Gastrocnemius medialis (tissue), 4 donors: Measurements from ENCODE around the gene RPRD1B. TPM values are rescaled to one million over a fixed set of nuclear protein-coding genes. Genes with fewer than 3 reads are reported as not detected.

Source experiments
- ATAC-seq, 2 donors: fragments of 150-250 bp; one replicate each; pipeline ENCODE4 v1.9.1; 2016
- DNase-seq, 2 donors: peaks; one replicate each; pipeline ENCODE4 v3.0.0-alpha.2; 2019
- H3K27ac ChIP-seq, 4 donors: fragments of 200-600 bp; sonication (generic); 1 replicate in 1 of 4; 2 replicates in 3 of 4; pipeline ENCODE4 v1.5.1; 2016 to 2018; ENCODE audit warnings: mild to moderate bottlenecking in 2 of 4, moderate library complexity in 1 of 4
- H3K27me3 ChIP-seq, 3 donors: fragments of 200-600 bp; sonication (generic) in 2 of 3; 1 replicate in 1 of 3; 2 replicates in 2 of 3; pipeline versions ENCODE4 v1.5.1 to v1.6.0; 2016 to 2019; ENCODE audit warnings: mild to moderate bottlenecking in 1 of 3, moderate library complexity in 1 of 3
- H3K36me3 ChIP-seq, 2 donors: fragments of 200-600 bp; sonication (generic) in 1 of 2; one replicate each; pipeline ENCODE4 v1.5.1; 2017 to 2018
- H3K4me1 ChIP-seq, 2 donors: fragments of 200-600 bp; sonication (generic) in 1 of 2; one replicate each; pipeline ENCODE4 v1.5.1; 2016 to 2017; ENCODE audit warnings: mild to moderate bottlenecking in 2 of 2
- H3K4me3 ChIP-seq, 4 donors: fragments of 200-600 bp; sonication (generic) in 3 of 4; 1 replicate in 1 of 4; 2 replicates in 3 of 4; pipeline ENCODE4 v1.5.1; 2016 to 2019; ENCODE audit warnings: mild to moderate bottlenecking in 2 of 4
- H3K9me3 ChIP-seq, 3 donors: fragments of 200-600 bp; sonication (generic) in 2 of 3; 1 replicate in 1 of 3; 2 replicates in 2 of 3; pipeline ENCODE4 v1.5.1; 2016 to 2019
- CTCF ChIP-seq, 5 experiments: fragments of 450-650 bp in 3 of 5; fragments of 200-600 bp in 2 of 5; sonication (generic) in 2 of 5; IDR thresholded peaks in 4 of 5; conservative IDR thresholded peaks in 1 of 5; 1 replicate in 4 of 5; 2 replicates in 1 of 5; pipeline ENCODE4 v1.5.1; 2016 to 2019; ENCODE audit warnings: antibody characterized with exemption in 5 of 5, mild to moderate bottlenecking in 3 of 5, moderate library complexity in 3 of 5
- POLR2A ChIP-seq, 2 donors: fragments of 450-650 bp; IDR thresholded peaks; one replicate each; pipeline ENCODE4 v1.6.1; 2017; ENCODE audit warnings: antibody characterized with exemption in 2 of 2, mild to moderate bottlenecking in 2 of 2, moderate library complexity in 2 of 2
- in situ Hi-C, 4 donors: fragments of 200-750 bp; cut with MboI; loops; one replicate each; pipeline versions ENCODE4 v1.15.0 to v1.8.0; 2017; ENCODE audit warnings: low sequenced_read_pairs in 4 of 4
- intact Hi-C: fragments of 100-400 bp; cut with DNase I; formaldehyde crosslinking; loops from one replicate; pipeline ENCODE4 v1.15.1; 2023; ENCODE audit warnings: low total_unique reads
- total RNA-seq, 4 donors: library from RNA; depleted of rRNA; stranded (reverse); fragments of >200 nt; gene quantifications; one replicate each; pipeline versions ENCODE4 v1.1.0 to v1.2.3, GENCODE V29; 2016

RPRD1B gene
- total RNA-seq, 4 donors from 2014 or later: 25.2 to 61.0 (median 40.6) TPM

DNA sequence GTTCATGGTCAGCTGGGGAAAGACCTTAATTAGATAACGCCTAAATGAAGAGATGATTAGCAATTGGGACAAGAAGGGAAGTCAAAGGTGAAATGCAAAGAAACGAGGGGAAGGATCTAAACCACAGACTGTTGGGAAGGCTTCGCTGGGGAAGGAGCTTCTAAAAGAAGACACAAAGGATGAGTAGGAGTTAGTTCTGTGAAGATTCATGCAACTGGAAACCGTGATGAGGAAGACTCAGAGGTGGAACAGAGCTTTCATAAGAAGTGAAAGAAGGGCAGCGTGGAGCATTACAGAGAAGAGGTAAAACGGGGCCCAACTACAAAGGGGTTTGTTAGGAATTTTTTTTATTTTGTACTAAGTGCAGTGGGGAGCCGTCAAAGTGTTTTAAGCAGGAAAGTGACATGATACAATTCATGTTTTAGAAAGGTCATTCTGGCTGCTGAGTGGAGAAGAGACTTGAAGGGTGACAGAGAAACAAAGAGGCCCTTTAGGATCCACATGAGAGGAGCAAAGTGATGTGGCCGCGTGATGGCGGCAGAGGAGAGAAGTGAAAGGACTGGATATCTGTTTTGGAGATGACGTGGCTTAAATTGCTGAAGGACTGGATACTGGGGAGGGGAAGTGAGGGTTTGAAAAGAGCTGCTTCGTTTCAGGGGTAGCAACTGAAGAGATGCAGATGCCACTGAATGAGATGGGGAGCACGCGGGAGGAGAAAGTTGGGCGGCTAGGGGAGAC is 33.9 kb upstream of the RPRD1B start:
- Histone ChIP-seq H3K27ac (no peak overlapping the region), H3K27me3 (no peaks in the 10 kb centered on the region), H3K36me3 (peaks cover 6 to 75% of the 10 kb centered on the region in 2 donors), H3K4me1 (peaks cover 24 to 25% of the 10 kb centered on the region in 2 donors), H3K9me3 (no peaks in the 10 kb centered on the region), H3K4me3 (no peak overlapping the region)
- DNase-seq (no peak), ATAC-seq (no peak)
- TF ChIP-seq CTCF (IDR thresholded peaks at IDR 0.05 in 4 of 5, conservative IDR thresholded peaks at IDR 0.05 in 1 of 5) (no peak), POLR2A (IDR thresholded peaks at IDR 0.05) (no peak)
- in situ Hi-C loops (loop anchor here in 3 of 4 donors (10.0 to 25.0 kb wide), 4 partner anchors 212 to 812 kb away; partner anchors contain the start of genes MROH8 (in 1 of the 3) and RPN2 (in 1 of the 3)), intact Hi-C loops (no loop called here)

DNA sequence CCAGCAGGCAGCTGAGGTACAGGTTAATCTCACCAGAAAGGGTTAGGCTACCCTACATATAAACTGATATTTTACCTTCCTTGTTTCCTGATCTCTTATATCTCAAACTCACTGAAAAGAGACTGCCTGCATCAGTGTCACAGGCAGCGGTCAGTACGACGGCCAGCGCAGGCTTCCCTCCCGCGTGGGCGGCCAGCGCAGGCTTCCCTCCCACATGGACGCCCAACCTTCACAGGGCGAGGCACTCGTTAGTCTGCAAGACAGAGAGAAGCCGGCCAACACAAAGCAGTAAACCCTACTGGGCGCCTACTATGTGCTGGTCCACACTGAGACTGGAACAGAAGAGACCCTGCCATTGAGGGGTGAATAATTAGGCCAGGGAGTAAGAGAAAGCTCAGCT is 33.3 kb upstream of the RPRD1B start:
- no peak for ATAC-seq
- Histone ChIP-seq H3K27ac (no peak overlapping the region), H3K36me3 (peaks cover 6 to 77% of the 10 kb centered on the region in 2 donors), H3K9me3 (no peaks in the 10 kb centered on the region), H3K4me3 (no peak overlapping the region), H3K27me3 (no peaks in the 10 kb centered on the region), H3K4me1 (peaks cover 18 to 19% of the 10 kb centered on the region in 2 donors)
- TF ChIP-seq CTCF (IDR thresholded peaks at IDR 0.05 in 4 of 5, conservative IDR thresholded peaks at IDR 0.05 in 1 of 5) (no peak), POLR2A (IDR thresholded peaks at IDR 0.05) (no peak)
- intact Hi-C loops (no loop called here), in situ Hi-C loops (no loop called here)
- DNase-seq: no peak

DNA sequence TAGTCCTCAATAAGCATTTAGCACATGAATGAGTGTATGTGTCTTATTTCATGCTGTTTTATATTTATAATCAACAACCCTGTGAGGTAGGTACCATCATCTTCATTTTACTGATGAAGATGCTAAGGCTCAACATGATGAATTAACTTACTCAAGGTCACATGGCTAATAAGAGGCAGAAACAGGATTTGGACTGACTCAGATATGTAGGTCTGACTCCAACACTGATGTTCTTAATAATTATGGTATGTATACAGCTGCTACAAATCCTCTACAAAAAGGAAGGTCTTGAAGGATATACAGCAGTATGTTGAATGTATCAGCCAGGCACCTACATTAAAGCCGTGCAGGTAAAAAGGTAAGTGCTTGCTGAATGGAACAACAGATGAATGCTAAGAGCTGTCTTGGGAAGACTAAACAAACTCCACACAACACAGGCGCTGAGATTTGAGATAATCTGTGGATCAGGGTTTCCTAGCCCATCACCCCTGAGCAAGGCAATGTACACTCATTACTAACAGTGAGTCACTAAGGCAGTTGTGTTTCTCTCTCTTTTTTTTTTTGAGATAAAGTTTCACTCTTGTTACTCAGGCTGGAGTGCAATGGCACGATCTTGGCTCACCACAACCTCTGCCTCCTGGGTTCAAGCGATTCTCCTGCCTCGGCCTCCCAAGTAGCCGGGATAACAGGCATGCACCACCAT is 32.2 kb upstream of the RPRD1B start:
- TF ChIP-seq POLR2A (IDR thresholded peaks at IDR 0.05) (no peak), CTCF (IDR thresholded peaks at IDR 0.05 in 4 of 5, conservative IDR thresholded peaks at IDR 0.05 in 1 of 5) (no peak)
- Histone ChIP-seq H3K4me3 (no peak overlapping the region), H3K9me3 (no peaks in the 10 kb centered on the region), H3K27me3 (no peaks in the 10 kb centered on the region), H3K4me1 (peaks cover 7 to 10% of the 10 kb centered on the region in 2 donors), H3K36me3 (peaks cover 6 to 67% of the 10 kb centered on the region in 2 donors), H3K27ac (no peak overlapping the region)
- in situ Hi-C loops: no loop called here
- intact Hi-C loops: no loop called here
- DNase-seq: no peak
- peak in 1 of 2 donors; percentile 19 for ATAC-seq

DNA sequence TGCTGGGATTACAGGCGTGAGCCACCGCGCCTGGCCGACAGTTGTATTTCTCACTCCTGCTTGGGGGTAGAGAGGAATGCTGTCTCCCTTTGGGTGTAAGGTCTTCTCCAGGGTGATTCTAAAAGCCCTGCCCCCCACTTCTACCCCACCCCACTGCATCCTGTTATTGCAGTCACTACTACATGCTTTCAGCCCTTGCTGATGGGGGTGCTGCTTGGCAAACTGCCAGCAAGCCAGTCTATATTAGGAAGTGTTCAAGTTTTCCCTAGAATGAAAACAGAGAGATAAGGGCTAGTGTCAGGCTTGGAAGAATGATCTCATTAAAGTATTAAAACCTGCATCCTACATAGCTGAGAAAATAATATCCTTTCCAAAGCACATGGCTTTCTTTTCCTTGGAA is 31.6 kb upstream of the RPRD1B start:
- Histone ChIP-seq H3K4me1 (peaks cover under 1 to 3% of the 10 kb centered on the region in 2 donors), H3K36me3 (peaks cover 6 to 61% of the 10 kb centered on the region in 2 donors), H3K9me3 (no peaks in the 10 kb centered on the region), H3K27ac (no peak overlapping the region), H3K4me3 (no peak overlapping the region), H3K27me3 (no peaks in the 10 kb centered on the region)
- intact Hi-C loops: no loop called here
- no peak for DNase-seq
- in situ Hi-C loops: no loop called here
- ATAC-seq: no peak
- TF ChIP-seq CTCF (IDR thresholded peaks at IDR 0.05 in 4 of 5, conservative IDR thresholded peaks at IDR 0.05 in 1 of 5) (no peak), POLR2A (IDR thresholded peaks at IDR 0.05) (no peak)
